Tibial nerve (tissue), 4 donors: ENCODE data around the gene MAML3. TPM values are rescaled to one million over a fixed set of nuclear protein-coding genes. Genes with fewer than 3 reads are reported as not detected.
A peak's percentile ranks its signal among the peaks of the same experiment; 100 is the strongest.

Source experiments
- DNase-seq, 2 donors: peaks; one replicate each; pipeline ENCODE4 v3.0.0-alpha.2; 2019; ENCODE audit warnings: low spot score in 2 of 2
- H3K27ac ChIP-seq, 4 donors: fragments of 200-600 bp; sonication (generic) in 3 of 4; one replicate each; pipeline ENCODE4 v1.5.1; 2017 to 2019; ENCODE audit warnings: mild to moderate bottlenecking in 1 of 4
- H3K27me3 ChIP-seq, 2 donors: fragments of 200-600 bp; sonication (generic) in 1 of 2; one replicate each; pipeline versions ENCODE4 v1.5.1 to v1.6.0; 2017 to 2019
- H3K36me3 ChIP-seq, 3 donors: fragments of 200-600 bp; sonication (generic); one replicate each; pipeline ENCODE4 v1.5.1; 2018 to 2019
- H3K4me1 ChIP-seq, 4 donors: fragments of 200-600 bp; sonication (generic) in 3 of 4; one replicate each; pipeline ENCODE4 v1.5.1; 2017 to 2019
- H3K4me3 ChIP-seq, 4 donors: fragments of 200-600 bp; sonication (generic) in 3 of 4; one replicate each; pipeline ENCODE4 v1.5.1; 2017 to 2019; ENCODE audit warnings: mild to moderate bottlenecking in 1 of 4, moderate library complexity in 1 of 4
- H3K9me3 ChIP-seq, 4 donors: fragments of 200-600 bp; sonication (generic) in 3 of 4; one replicate each; pipeline ENCODE4 v1.5.1; 2017 to 2019
- EP300 ChIP-seq, 2 donors: sonication (generic); formaldehyde crosslinking; IDR thresholded peaks; one replicate each; pipeline ENCODE4 v1.6.1; 2017; ENCODE audit warnings: antibody characterized with exemption in 2 of 2, mild to moderate bottlenecking in 1 of 2
- POLR2A ChIP-seq, 2 donors: fragments of 450-650 bp; IDR thresholded peaks; one replicate each; pipeline ENCODE4 v1.6.1; 2017; ENCODE audit warnings: antibody characterized with exemption in 2 of 2, mild to moderate bottlenecking in 2 of 2, moderate library complexity in 2 of 2
- WGBS, 2 donors: methylation state at CpG; one replicate each; pipeline ENCODE4 v1.1.5; 2018; 5-methylcytosine and 5-hydroxymethylcytosine counted together
- total RNA-seq, 4 donors: library from RNA; depleted of rRNA; stranded (reverse); fragments of >200 nt; gene quantifications; one replicate each; pipeline ENCODE4 v1.1.0, GENCODE V29; 2016
- TF ChIP-seq, protein P1 (sequence below), 5 experiments: fragments of 200-600 bp in 3 of 5; fragments of 450-650 bp in 2 of 5; sonication (generic) in 3 of 5; IDR thresholded peaks; one replicate each; pipeline ENCODE4 v1.5.1; 2016 to 2019; ENCODE audit warnings: antibody characterized with exemption in 5 of 5, mild to moderate bottlenecking in 3 of 5, moderate library complexity in 2 of 5

The MAML3 gene
- total RNA-seq, 4 donors from 2014 or later, result 8.6 to 10.5 (median 9.4) TPM

DNA sequence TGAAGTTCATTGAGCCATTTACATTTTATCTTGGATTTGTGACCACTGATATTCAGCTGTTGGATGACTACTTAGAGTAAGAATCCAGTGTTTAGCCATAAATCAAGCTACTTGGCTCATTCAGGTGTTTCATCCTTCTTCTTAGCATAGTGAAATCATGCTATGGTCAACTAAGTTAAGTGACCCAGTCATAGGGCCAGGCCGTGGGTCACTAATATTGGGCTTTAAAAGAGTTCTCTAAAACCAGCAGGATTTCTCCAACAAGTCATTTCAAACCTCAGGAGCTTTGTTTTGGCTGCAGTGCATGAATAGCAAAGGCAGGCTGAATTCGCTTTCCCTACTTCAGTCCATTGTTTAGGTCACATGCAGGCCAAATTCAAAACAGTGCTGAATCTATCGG, 181.0 kb downstream of the MAML3 start:
- peaks cover 0 to 66% (median 21%) of the 10 kb centered on the region in 4 donors for H3K4me1 ChIP-seq
- no peak overlapping the region for H3K4me3 ChIP-seq
- DNase-seq, result no peak
- no peaks in the 10 kb centered on the region for H3K27me3 ChIP-seq
- no peaks in the 10 kb centered on the region for H3K36me3 ChIP-seq
- H3K9me3 ChIP-seq, result no peaks in the 10 kb centered on the region
- TF ChIP-seq, protein P1, sequence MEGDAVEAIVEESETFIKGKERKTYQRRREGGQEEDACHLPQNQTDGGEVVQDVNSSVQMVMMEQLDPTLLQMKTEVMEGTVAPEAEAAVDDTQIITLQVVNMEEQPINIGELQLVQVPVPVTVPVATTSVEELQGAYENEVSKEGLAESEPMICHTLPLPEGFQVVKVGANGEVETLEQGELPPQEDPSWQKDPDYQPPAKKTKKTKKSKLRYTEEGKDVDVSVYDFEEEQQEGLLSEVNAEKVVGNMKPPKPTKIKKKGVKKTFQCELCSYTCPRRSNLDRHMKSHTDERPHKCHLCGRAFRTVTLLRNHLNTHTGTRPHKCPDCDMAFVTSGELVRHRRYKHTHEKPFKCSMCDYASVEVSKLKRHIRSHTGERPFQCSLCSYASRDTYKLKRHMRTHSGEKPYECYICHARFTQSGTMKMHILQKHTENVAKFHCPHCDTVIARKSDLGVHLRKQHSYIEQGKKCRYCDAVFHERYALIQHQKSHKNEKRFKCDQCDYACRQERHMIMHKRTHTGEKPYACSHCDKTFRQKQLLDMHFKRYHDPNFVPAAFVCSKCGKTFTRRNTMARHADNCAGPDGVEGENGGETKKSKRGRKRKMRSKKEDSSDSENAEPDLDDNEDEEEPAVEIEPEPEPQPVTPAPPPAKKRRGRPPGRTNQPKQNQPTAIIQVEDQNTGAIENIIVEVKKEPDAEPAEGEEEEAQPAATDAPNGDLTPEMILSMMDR (IDR thresholded peaks at IDR 0.05), result no peak
- no peak for TF ChIP-seq POLR2A (IDR thresholded peaks at IDR 0.05)
- no peak for TF ChIP-seq EP300 (IDR thresholded peaks at IDR 0.05)
- H3K27ac ChIP-seq, result peak overlapping the region in 2 of 4 donors; percentile 45 to 72
- WGBS, 2 donors, result 22 to 44% methylated on average over 3 of the region's 3 CpGs

DNA sequence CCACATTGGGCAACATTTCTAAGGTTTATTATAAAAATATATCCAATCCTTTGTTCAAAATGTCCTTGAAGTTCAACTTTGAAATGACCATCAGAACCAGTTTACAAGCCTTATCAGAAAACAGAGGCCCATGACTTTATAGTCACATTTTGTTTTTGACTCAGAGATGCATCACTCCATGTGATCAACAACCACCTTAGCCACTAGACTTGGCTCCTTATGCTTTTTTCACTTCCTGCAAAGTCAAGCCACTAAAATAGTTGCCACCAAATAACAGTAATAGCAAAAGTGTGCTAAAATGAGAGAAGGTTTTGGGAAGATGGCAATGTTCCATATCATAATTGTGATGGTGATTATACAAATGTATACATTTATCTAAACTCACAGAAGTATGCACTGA, 181.7 kb downstream of the MAML3 start:
- Histone ChIP-seq H3K27ac (no peak overlapping the region), H3K9me3 (no peaks in the 10 kb centered on the region), H3K27me3 (no peaks in the 10 kb centered on the region), H3K36me3 (no peaks in the 10 kb centered on the region), H3K4me3 (no peak overlapping the region), H3K4me1 (peaks cover 0 to 60% (median 19%) of the 10 kb centered on the region in 4 donors)
- DNase-seq, result no peak
- TF ChIP-seq EP300 (IDR thresholded peaks at IDR 0.05) (no peak), POLR2A (IDR thresholded peaks at IDR 0.05) (no peak)
- TF ChIP-seq, protein P1 (IDR thresholded peaks at IDR 0.05), result no peak

DNA sequence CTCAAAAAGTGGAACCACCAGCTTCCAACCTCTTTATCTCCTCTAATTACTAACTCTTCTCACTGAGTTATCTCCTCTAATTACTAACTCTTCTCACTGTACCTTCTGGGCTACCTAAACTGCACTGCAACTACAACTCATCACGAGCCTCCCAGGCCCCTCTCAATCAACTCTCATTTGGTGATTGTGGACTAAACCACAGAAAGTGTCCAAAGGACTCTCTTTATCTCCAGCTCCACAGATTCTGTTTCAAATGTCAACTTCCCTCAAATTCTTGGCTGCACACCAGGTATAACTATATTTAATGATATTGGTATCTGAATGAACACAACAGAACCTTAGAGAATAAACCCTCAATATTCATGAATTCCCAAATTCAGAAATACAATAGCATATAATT, 182.9 kb downstream of the MAML3 start:
- 86 to 93% methylated on average over 1 of the region's 1 CpG for WGBS, 2 donors
- Histone ChIP-seq H3K9me3 (no peaks in the 10 kb centered on the region), H3K27me3 (no peaks in the 10 kb centered on the region), H3K27ac (no peak overlapping the region), H3K36me3 (no peaks in the 10 kb centered on the region), H3K4me3 (no peak overlapping the region), H3K4me1 (peaks cover 0 to 58% (median 16%) of the 10 kb centered on the region in 4 donors)
- TF ChIP-seq, protein P1 (IDR thresholded peaks at IDR 0.05), result no peak
- no peak for DNase-seq

DNA sequence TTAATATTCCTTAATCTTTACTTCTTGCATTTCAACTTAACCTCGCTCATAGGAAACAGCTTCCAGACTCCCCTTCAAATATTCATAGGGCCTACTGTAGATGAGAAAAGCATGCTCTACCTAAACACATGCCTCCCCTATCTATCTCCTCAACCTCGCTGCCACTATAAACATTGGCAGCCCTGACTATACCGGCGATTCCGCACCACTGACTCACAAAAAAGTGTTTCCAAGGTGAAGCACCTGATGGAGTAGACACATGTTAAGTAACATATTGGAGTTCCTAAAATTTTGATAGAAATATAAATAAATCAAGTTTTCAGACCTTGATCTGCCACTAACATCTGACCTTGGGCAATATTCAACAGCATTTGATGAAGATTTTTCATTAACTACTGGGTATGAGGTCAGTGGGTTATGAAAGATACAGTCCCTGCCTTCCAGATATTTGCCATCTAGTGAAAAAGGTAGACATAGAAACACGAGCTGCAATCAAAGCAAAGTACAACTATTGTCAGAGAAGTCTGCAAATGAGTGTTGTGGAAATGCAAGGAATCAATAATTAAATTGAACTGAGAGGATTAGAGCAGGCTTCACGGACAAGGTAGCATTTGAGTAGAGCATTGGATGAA, 184.2 kb downstream of the MAML3 start:
- no peaks in the 10 kb centered on the region for H3K36me3 ChIP-seq
- H3K9me3 ChIP-seq, result no peaks in the 10 kb centered on the region
- no peak for TF ChIP-seq POLR2A (IDR thresholded peaks at IDR 0.05)
- TF ChIP-seq, protein P1 (IDR thresholded peaks at IDR 0.05), result no peak
- no peak for TF ChIP-seq EP300 (IDR thresholded peaks at IDR 0.05)
- H3K4me3 ChIP-seq, result no peak overlapping the region
- no peak overlapping the region for H3K27ac ChIP-seq
- no peak for DNase-seq
- H3K27me3 ChIP-seq, result no peaks in the 10 kb centered on the region
- WGBS, 2 donors, result 77 to 83% methylated on average over 7 of the region's 7 CpGs
- H3K4me1 ChIP-seq, result peaks cover 0 to 56% (median 21%) of the 10 kb centered on the region in 4 donors

DNA sequence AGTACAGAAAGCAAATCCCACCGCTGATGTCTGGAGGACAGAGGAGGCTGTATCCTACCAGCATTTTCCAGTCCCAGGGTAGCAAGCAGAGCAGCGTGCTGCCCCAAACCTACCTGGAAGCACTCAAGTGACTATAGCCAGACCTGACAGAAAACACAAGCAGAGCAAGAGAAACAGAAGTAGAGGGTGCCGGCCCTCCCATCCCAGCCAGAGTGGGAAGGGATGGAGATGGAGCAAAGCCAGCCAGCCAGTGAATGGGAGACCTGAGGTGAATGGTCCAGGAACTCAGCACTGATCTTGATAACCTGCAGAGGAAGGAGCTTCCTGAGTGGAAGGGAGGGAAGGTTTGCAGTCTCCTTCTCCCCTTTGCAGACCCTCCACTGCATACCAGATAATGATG, 185.2 kb downstream of the MAML3 start:
- H3K9me3 ChIP-seq, result no peaks in the 10 kb centered on the region
- TF ChIP-seq POLR2A (IDR thresholded peaks at IDR 0.05) (no peak), EP300 (IDR thresholded peaks at IDR 0.05) (no peak)
- TF ChIP-seq, protein P1 (IDR thresholded peaks at IDR 0.05), result no peak
- H3K36me3 ChIP-seq, result no peaks in the 10 kb centered on the region
- no peak for DNase-seq
- WGBS, 2 donors, result 73 to 85% methylated on average over 3 of the region's 3 CpGs
- no peaks in the 10 kb centered on the region for H3K27me3 ChIP-seq
- no peak overlapping the region for H3K4me3 ChIP-seq
- peaks cover 0 to 56% (median 21%) of the 10 kb centered on the region in 4 donors for H3K4me1 ChIP-seq
- H3K27ac ChIP-seq, result peak overlapping the region in 2 of 4 donors; percentile 2 to 16
